ENCODE results near the gene DDX49. TPM values are rescaled to one million over a fixed set of nuclear protein-coding genes. Genes with fewer than 3 reads are reported as not detected.

The DDX49 gene
- 31.2 to 49.9 TPM (median 42.7 TPM) in 5 replicates for total RNA-seq (2022; extraction: Qiagen RNA extraction; ENCODE audit: low read depth)

GRCh38 chr19:18919086-18919899 lies at the start of gene DDX49, which contains the start of gene COPE:
Gene DDX49 (plus strand): TSS chr19:18919715. CDS start chr19:18919742, 27 bp downstream.
Gene COPE (minus strand): TSS chr19:18919387. CDS start chr19:18919348, 39 bp downstream.

GRCh38 chr19:18895824-18896341 lies 23.6 kb upstream of the DDX49 start, which contains the start of gene CERS1:
Gene CERS1 (minus strand): TSS chr19:18896158. CDS start chr19:18896072, 86 bp downstream.

DNA sequence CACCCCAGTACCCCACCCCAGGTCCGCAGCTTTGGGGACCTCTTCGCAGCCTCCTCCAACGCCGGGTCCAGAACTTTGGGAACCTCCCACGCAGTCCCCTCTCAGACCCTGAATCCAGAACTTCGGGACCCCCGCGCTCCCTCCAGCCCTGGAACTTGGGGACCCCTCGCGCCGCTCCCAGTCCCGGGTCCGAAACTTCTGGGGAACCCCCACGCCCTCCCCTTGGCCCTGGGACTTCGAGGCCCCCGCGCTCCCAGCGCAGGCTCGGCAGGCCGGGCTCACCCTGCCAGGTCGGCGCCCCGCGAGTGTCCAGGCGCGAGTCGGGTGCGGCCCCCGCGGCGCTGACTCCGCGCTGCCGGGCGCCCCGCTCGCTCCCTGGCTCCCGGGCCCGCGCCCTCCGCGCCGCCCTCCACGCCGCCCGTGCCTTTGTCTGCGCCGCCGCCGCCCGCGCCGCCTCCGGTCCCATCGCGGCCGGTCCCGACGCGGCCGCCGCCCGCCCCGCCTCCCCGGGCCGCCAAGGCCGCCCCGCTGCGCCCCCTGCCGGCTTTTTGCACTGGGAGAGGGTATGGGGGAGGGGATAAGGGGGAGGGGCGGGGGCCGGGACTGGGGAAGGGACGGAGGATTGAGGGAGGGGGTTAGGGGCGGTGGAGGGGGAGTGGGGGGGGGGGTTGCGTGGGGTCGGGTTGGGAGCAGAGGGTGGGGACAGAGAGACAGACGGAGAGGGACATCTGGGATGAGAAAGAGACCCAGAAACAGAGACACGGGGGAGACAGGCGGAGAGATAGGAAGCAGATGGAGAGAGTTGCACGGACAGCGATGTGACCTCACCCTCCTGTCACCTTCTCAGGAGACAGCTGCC lies 21.5 kb downstream of the DDX49 start, which contains the start of gene HOMER3:
Gene HOMER3 (minus strand): TSS at position 449 of the 859 bp plus-strand sequence. CDS start 2,235 bp downstream, outside the sequence.

Other genes starting within 250 kb of the DDX49 start
- gene CRTC1, start 236.0 kb upstream of the DDX49 start, total RNA-seq (2022; extraction: Qiagen RNA extraction; ENCODE audit: low read depth): 2.5 to 4.1 TPM (median 3.6 TPM) in 5 replicates
- gene COMP, start 128.4 kb upstream of the DDX49 start, total RNA-seq (2022; extraction: Qiagen RNA extraction; ENCODE audit: low read depth): 0.06 to 0.16 TPM (median 0.08 TPM) in 5 replicates
- 31.8 to 42.1 TPM (median 39.6 TPM) in 5 replicates for gene UPF1, start 87.8 kb upstream of the DDX49 start, total RNA-seq (2022; extraction: Qiagen RNA extraction; ENCODE audit: low read depth)
- 3.2 to 5.8 TPM (median 5.0 TPM) in 5 replicates for gene CERS1, start 23.6 kb upstream of the DDX49 start, total RNA-seq (2022; extraction: Qiagen RNA extraction; ENCODE audit: low read depth)
- gene COPE, start 328 bp upstream of the DDX49 start, total RNA-seq (2022; extraction: Qiagen RNA extraction; ENCODE audit: low read depth): 132 to 176 TPM (median 157 TPM) in 5 replicates
- gene HOMER3, start 21.5 kb downstream of the DDX49 start, total RNA-seq (2022; extraction: Qiagen RNA extraction; ENCODE audit: low read depth): 24.6 to 32.7 TPM (median 28.6 TPM) in 5 replicates
- 21.2 to 36.2 TPM (median 31.9 TPM) in 5 replicates for gene SUGP2, start 113.8 kb downstream of the DDX49 start, total RNA-seq (2022; extraction: Qiagen RNA extraction; ENCODE audit: low read depth)
- gene ARMC6, start 113.9 kb downstream of the DDX49 start, total RNA-seq (2022; extraction: Qiagen RNA extraction; ENCODE audit: low read depth): 23.2 to 28.4 TPM (median 27.8 TPM) in 5 replicates
- gene SLC25A42, start 144.3 kb downstream of the DDX49 start, total RNA-seq (2022; extraction: Qiagen RNA extraction; ENCODE audit: low read depth): 0.47 to 0.88 TPM (median 0.73 TPM) in 5 replicates
- gene TMEM161A, start 218.8 kb downstream of the DDX49 start, total RNA-seq (2022; extraction: Qiagen RNA extraction; ENCODE audit: low read depth): 19.9 to 27.6 TPM (median 24.3 TPM) in 5 replicates